Measurements from ENCODE around the gene AHRR.

- TF ChIP-seq, protein P1, sequence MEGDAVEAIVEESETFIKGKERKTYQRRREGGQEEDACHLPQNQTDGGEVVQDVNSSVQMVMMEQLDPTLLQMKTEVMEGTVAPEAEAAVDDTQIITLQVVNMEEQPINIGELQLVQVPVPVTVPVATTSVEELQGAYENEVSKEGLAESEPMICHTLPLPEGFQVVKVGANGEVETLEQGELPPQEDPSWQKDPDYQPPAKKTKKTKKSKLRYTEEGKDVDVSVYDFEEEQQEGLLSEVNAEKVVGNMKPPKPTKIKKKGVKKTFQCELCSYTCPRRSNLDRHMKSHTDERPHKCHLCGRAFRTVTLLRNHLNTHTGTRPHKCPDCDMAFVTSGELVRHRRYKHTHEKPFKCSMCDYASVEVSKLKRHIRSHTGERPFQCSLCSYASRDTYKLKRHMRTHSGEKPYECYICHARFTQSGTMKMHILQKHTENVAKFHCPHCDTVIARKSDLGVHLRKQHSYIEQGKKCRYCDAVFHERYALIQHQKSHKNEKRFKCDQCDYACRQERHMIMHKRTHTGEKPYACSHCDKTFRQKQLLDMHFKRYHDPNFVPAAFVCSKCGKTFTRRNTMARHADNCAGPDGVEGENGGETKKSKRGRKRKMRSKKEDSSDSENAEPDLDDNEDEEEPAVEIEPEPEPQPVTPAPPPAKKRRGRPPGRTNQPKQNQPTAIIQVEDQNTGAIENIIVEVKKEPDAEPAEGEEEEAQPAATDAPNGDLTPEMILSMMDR (IDR thresholded peaks at IDR 0.05 in 2 of 3, conservative IDR thresholded peaks at IDR 0.05 in 1 of 3; ENCODE audit: control insufficient read depth in 2 of 3, extremely low read depth in 1 of 3, insufficient read depth in 1 of 3, low read depth in 3 of 3, low read length in 3 of 3): no peak
- TF ChIP-seq E2F4 (IDR thresholded peaks at IDR 0.05; ENCODE audit: low read depth, low read length) (no peak), POLR2A (IDR thresholded peaks at IDR 0.05; ENCODE audit: low read depth, low read length) (no peak; the same call in 1 of the 2 replicates)
These were observed 113.1 kb downstream of the AHRR start for GRCh38 chr5:434443-435146.

Measured in GM12878 (cell line).